Gastroesophageal sphincter (tissue), 4 donors: Measurements from ENCODE around the gene CYB5R2. TPM values are rescaled to one million over a fixed set of nuclear protein-coding genes. Genes with fewer than 3 reads are reported as not detected.
A peak's percentile ranks its signal among the peaks of the same experiment; 100 is the strongest.

Experiments
- ATAC-seq: fragments of 150-250 bp; one replicate; pipeline ENCODE4 v1.9.1; 2016; ENCODE audit warnings: mild to moderate bottlenecking, moderate library complexity
- H3K27ac ChIP-seq, 4 donors: fragments of 200-600 bp; sonication (generic) in 3 of 4; 1 replicate in 3 of 4; 2 replicates in 1 of 4; pipeline ENCODE4 v1.5.1; 2016 to 2019
- H3K27me3 ChIP-seq: fragments of 200-600 bp; sonication (generic); one replicate; pipeline ENCODE4 v1.5.1; 2019
- H3K36me3 ChIP-seq, 2 donors: fragments of 200-600 bp; sonication (generic); one replicate each; pipeline ENCODE4 v1.5.1; 2019; ENCODE audit warnings: control low read depth in 1 of 2
- H3K4me1 ChIP-seq, 3 donors: fragments of 200-600 bp; sonication (generic); 1 replicate in 2 of 3; 2 replicates in 1 of 3; pipeline ENCODE4 v1.5.1; 2016 to 2019; ENCODE audit warnings: control low read depth in 2 of 3
- H3K4me3 ChIP-seq, 2 donors: fragments of 200-600 bp; sonication (generic); one replicate each; pipeline ENCODE4 v1.5.1; 2019; ENCODE audit warnings: mild to moderate bottlenecking in 1 of 2, moderate library complexity in 1 of 2
- H3K9me3 ChIP-seq, 3 donors: fragments of 200-600 bp; sonication (generic); one replicate each; pipeline ENCODE4 v1.5.1; 2017 to 2019; ENCODE audit warnings: control low read depth in 2 of 3
- EP300 ChIP-seq: sonication (generic); formaldehyde crosslinking; IDR thresholded peaks from one replicate; pipeline ENCODE4 v1.6.1; 2017; ENCODE audit warnings: antibody characterized with exemption, mild to moderate bottlenecking
- POLR2A ChIP-seq, 2 donors: fragments of 450-650 bp; IDR thresholded peaks; one replicate each; pipeline ENCODE4 v1.6.1; 2017; ENCODE audit warnings: antibody characterized with exemption in 2 of 2, mild to moderate bottlenecking in 2 of 2, moderate library complexity in 1 of 2
- POLR2AphosphoS5 ChIP-seq: sonication (generic); formaldehyde crosslinking; IDR thresholded peaks from one replicate; pipeline ENCODE4 v1.6.1; 2017; ENCODE audit warnings: antibody characterized with exemption
- WGBS, 2 donors: methylation state at CpG; one replicate each; pipeline ENCODE4 v1.1.5; 2018; ENCODE audit warnings: low coverage in 1 of 2; 5-methylcytosine and 5-hydroxymethylcytosine counted together
- total RNA-seq, 4 donors: library from RNA; depleted of rRNA; stranded (reverse); fragments of >200 nt; gene quantifications; one replicate each; pipeline ENCODE4 v1.1.0, GENCODE V29; 2016
- TF ChIP-seq, protein P1 (sequence below), 4 experiments: fragments of 200-600 bp in 2 of 4; fragments of 450-650 bp in 2 of 4; sonication (generic) in 1 of 4; IDR thresholded peaks; one replicate each; pipeline ENCODE4 v1.5.1; 2017 to 2019; ENCODE audit warnings: antibody characterized with exemption in 4 of 4, mild to moderate bottlenecking in 2 of 4, moderate library complexity in 2 of 4

CYB5R2 gene
- total RNA-seq, 4 donors from 2014 or later, result 1.2 to 4.4 (median 2.1) TPM

DNA sequence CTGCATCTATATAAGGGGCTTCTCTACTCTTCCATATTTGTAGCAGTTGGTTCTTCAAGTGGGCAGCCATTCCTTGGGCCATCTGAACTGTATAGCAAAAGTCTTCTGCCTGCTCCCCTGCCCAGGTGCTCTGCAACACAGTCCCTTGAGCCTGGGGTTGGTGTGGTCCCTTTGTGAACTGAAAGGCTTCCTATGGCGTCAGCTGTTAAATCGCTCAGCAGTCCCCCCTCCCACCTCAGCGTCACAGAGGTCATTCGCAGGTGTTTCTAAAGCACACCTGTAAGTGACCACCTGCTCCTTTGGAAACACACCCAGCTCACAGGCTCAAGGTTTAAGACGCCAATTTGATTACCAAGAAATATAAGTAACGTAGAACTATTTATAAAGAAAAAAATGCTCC is 37.0 kb downstream of the CYB5R2 start:
- Histone ChIP-seq H3K27ac (peak overlapping the region in 3 of 4 donors; percentile 64 to 67 (median 65)), H3K36me3 (peaks cover 0 to 68% of the 10 kb centered on the region in 2 donors), H3K4me3 (no peak overlapping the region), H3K27me3 (no peaks in the 10 kb centered on the region), H3K4me1 (peaks cover 0 to 16% (median 0%) of the 10 kb centered on the region in 3 donors), H3K9me3 (no peaks in the 10 kb centered on the region)
- no peak for ATAC-seq
- TF ChIP-seq, protein P1, sequence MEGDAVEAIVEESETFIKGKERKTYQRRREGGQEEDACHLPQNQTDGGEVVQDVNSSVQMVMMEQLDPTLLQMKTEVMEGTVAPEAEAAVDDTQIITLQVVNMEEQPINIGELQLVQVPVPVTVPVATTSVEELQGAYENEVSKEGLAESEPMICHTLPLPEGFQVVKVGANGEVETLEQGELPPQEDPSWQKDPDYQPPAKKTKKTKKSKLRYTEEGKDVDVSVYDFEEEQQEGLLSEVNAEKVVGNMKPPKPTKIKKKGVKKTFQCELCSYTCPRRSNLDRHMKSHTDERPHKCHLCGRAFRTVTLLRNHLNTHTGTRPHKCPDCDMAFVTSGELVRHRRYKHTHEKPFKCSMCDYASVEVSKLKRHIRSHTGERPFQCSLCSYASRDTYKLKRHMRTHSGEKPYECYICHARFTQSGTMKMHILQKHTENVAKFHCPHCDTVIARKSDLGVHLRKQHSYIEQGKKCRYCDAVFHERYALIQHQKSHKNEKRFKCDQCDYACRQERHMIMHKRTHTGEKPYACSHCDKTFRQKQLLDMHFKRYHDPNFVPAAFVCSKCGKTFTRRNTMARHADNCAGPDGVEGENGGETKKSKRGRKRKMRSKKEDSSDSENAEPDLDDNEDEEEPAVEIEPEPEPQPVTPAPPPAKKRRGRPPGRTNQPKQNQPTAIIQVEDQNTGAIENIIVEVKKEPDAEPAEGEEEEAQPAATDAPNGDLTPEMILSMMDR (IDR thresholded peaks at IDR 0.05), result no peak
- TF ChIP-seq POLR2AphosphoS5 (no peak), EP300 (no peak), POLR2A (IDR thresholded peaks at IDR 0.05) (no peak)
- WGBS, 2 donors, result 98 to 100% methylated on average over 1 to 4 of the region's 6 CpGs

DNA sequence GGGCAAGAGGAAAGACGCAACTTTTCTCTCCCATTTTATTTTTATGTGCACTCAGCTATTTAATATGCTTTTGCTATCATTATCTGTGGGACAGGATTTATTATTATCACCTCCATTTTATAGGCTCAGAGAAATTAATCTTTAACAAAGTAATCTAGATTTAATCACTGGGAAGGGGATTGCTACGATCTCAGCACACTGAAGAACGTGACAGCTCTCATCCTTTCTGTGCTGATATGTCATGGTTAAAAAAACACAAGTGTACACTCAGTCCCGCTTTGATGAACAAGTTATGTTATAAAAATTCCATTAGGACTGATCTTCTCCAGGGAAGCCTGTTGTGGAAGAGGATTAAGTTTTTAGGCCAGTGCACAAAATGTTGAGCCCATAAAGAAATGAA is 37.6 kb downstream of the CYB5R2 start:
- Histone ChIP-seq H3K4me3 (no peak overlapping the region), H3K27ac (no peak overlapping the region), H3K36me3 (peaks cover 0 to 68% of the 10 kb centered on the region in 2 donors), H3K27me3 (no peaks in the 10 kb centered on the region), H3K4me1 (peaks cover 0 to 16% (median 0%) of the 10 kb centered on the region in 3 donors), H3K9me3 (no peaks in the 10 kb centered on the region)
- no peak for TF ChIP-seq EP300
- TF ChIP-seq, protein P1 (IDR thresholded peaks at IDR 0.05), result no peak
- no peak for TF ChIP-seq POLR2AphosphoS5
- no peak for TF ChIP-seq POLR2A (IDR thresholded peaks at IDR 0.05)
- ATAC-seq, result no peak
- 86 to 89% methylated on average over 4 of the region's 4 CpGs for WGBS, 2 donors

DNA sequence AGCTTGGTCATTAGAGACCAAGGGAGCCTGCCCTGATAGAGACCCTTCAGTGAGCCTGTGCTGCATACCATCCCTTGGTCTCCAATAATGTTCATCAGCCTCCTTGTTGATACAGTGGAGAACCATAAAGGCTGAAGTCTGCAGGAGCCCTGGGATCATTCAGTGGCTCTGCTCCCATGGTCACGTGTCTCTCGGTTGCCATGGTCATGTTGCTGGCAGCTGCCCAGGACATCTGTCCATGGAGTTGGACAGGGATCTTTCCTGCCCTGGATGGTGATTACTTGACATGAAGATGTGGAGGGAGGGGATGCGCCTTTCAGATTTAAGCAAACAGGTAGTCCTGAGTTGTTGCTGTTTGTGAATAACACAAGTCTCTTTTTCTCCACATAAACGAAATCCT is 38.2 kb downstream of the CYB5R2 start:
- peaks cover 0 to 65% of the 10 kb centered on the region in 2 donors for H3K36me3 ChIP-seq
- TF ChIP-seq EP300, result no peak
- no peak for TF ChIP-seq POLR2A (IDR thresholded peaks at IDR 0.05)
- TF ChIP-seq, protein P1 (IDR thresholded peaks at IDR 0.05), result no peak
- TF ChIP-seq POLR2AphosphoS5, result no peak
- no peak overlapping the region for H3K4me3 ChIP-seq
- H3K4me1 ChIP-seq, result peaks cover 0 to 18% (median 0%) of the 10 kb centered on the region in 3 donors
- no peaks in the 10 kb centered on the region for H3K9me3 ChIP-seq
- 69 to 88% methylated on average over 2 to 4 of the region's 4 CpGs for WGBS, 2 donors
- H3K27ac ChIP-seq, result no peak overlapping the region
- no peak for ATAC-seq
- H3K27me3 ChIP-seq, result no peaks in the 10 kb centered on the region

DNA sequence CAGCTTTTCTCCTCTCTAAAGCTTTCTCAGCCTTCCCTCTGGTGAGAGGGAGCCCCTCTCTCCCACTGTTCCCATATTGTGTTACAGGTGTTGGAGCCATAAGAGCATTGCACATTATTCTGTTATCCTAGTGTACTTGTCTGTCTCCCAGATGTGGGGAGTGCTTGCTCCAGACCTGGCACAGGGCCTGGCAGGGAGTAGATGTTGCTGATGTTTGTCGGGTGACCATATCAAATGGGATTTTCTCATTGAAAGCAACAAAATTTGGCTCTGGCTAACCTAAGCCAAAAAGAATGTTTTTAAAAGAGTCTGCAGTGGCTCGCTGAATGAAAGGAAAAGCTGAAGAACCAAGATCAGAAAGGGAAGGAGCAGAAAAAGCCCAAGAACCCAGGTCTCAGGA is 41.1 kb downstream of the CYB5R2 start:
- Histone ChIP-seq H3K4me1 (peaks cover 0 to 13% (median 0%) of the 10 kb centered on the region in 3 donors), H3K36me3 (peaks cover 0 to 65% of the 10 kb centered on the region in 2 donors), H3K9me3 (no peaks in the 10 kb centered on the region), H3K27me3 (no peaks in the 10 kb centered on the region), H3K4me3 (no peak overlapping the region), H3K27ac (no peak overlapping the region)
- TF ChIP-seq POLR2A (IDR thresholded peaks at IDR 0.05), result no peak
- TF ChIP-seq, protein P1 (IDR thresholded peaks at IDR 0.05), result no peak
- no peak for ATAC-seq
- 70 to 83% methylated on average over 2 of the region's 2 CpGs for WGBS, 2 donors

DNA sequence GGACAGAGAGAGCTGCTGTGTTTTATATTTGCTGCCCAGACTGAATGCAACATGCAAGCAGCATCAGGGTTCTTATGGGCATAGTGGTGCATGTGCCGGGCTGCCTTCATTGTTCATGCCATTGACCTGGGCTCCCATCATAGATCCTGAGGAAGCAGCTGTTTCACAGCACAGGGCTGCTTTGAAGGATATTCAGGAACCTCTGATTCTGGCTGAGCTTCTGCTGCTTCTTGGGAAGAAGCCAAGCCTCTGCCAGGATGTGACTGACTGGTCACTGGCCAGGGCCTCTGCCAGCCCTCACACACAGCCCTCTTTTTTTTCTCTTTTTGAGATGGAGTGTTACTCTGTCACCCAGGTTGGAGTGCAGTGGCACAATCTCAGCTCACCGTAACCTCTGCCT is 43.3 kb downstream of the CYB5R2 start:
- no peaks in the 10 kb centered on the region for H3K9me3 ChIP-seq
- ATAC-seq, result no peak
- peaks cover 0 to 63% of the 10 kb centered on the region in 2 donors for H3K36me3 ChIP-seq
- H3K27ac ChIP-seq, result peak overlapping the region in 1 of 4 donors; percentile 33
- 80 to 88% methylated on average over 1 to 2 of the region's 2 CpGs for WGBS, 2 donors
- peaks cover 0 to 9% (median 0%) of the 10 kb centered on the region in 3 donors for H3K4me1 ChIP-seq
- TF ChIP-seq EP300 (no peak), POLR2A (IDR thresholded peaks at IDR 0.05) (no peak), POLR2AphosphoS5 (no peak)
- TF ChIP-seq, protein P1 (IDR thresholded peaks at IDR 0.05), result no peak
- H3K4me3 ChIP-seq, result no peak overlapping the region
- no peaks in the 10 kb centered on the region for H3K27me3 ChIP-seq
